ENCODE data around the gene RAI1.

- TF ChIP-seq, protein P1, sequence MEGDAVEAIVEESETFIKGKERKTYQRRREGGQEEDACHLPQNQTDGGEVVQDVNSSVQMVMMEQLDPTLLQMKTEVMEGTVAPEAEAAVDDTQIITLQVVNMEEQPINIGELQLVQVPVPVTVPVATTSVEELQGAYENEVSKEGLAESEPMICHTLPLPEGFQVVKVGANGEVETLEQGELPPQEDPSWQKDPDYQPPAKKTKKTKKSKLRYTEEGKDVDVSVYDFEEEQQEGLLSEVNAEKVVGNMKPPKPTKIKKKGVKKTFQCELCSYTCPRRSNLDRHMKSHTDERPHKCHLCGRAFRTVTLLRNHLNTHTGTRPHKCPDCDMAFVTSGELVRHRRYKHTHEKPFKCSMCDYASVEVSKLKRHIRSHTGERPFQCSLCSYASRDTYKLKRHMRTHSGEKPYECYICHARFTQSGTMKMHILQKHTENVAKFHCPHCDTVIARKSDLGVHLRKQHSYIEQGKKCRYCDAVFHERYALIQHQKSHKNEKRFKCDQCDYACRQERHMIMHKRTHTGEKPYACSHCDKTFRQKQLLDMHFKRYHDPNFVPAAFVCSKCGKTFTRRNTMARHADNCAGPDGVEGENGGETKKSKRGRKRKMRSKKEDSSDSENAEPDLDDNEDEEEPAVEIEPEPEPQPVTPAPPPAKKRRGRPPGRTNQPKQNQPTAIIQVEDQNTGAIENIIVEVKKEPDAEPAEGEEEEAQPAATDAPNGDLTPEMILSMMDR (IDR thresholded peaks at IDR 0.05), result no peak
- TF ChIP-seq POLR2AphosphoS5 (IDR thresholded peaks at IDR 0.05) (no peak), POLR2A (IDR thresholded peaks at IDR 0.05) (no peak)
These were observed 133.2 kb downstream of the RAI1 start for GRCh38 chr17:17814162-17815061.

Measured in sigmoid colon (tissue), 4 donors.